ENCODE results near the gene KRT72.

GRCh38 chr12:52627395-52628110, 26.3 kb upstream of the KRT72 start:
- TF ChIP-seq CTCF (IDR thresholded peaks at IDR 0.05; ENCODE audit: extremely low read depth in 1 of 2, insufficient read depth in 1 of 2, low read depth in 1 of 2, low read length in 2 of 2), result no peak
- no peak for TF ChIP-seq POLR2A (IDR thresholded peaks at IDR 0.05; ENCODE audit: low read depth, low read length)
- TF ChIP-seq FOS (IDR thresholded peaks at IDR 0.05; ENCODE audit: borderline replicate concordance, insufficient read depth, low read length), result no peak
- no peak for TF ChIP-seq JUN (IDR thresholded peaks at IDR 0.05; ENCODE audit: borderline replicate concordance, insufficient read depth, insufficient read length, low read depth)
- TF ChIP-seq EZH2 (IDR thresholded peaks at IDR 0.05; ENCODE audit: borderline replicate concordance, low read depth, low read length, severe bottlenecking), result no peak
